NCI-H446 treated with DMSO at 0.1 percent for 48 hours (cell line): ENCODE data around the gene SEPHS2.
"Not testable (repeated sequence)": the region's sequence is repeated elsewhere in the genome, so short reads cannot be mapped to it uniquely, and the experiment has no call there.

Experiments
- DNase-seq: peaks from one replicate; lab custom pipeline; 2025; lab: John Stamatoyannopoulos, UW

SEPHS2 gene, protein sequence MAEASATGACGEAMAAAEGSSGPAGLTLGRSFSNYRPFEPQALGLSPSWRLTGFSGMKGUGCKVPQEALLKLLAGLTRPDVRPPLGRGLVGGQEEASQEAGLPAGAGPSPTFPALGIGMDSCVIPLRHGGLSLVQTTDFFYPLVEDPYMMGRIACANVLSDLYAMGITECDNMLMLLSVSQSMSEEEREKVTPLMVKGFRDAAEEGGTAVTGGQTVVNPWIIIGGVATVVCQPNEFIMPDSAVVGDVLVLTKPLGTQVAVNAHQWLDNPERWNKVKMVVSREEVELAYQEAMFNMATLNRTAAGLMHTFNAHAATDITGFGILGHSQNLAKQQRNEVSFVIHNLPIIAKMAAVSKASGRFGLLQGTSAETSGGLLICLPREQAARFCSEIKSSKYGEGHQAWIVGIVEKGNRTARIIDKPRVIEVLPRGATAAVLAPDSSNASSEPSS

GRCh38 chr16:30445408-30446202 is at the start of gene SEPHS2:
Gene SEPHS2, minus strand, starts transcription at chr16:30445874. Its CDS starts 147 bp downstream, at chr16:30445727.
- DNase-seq = peak; percentile 93

DNA sequence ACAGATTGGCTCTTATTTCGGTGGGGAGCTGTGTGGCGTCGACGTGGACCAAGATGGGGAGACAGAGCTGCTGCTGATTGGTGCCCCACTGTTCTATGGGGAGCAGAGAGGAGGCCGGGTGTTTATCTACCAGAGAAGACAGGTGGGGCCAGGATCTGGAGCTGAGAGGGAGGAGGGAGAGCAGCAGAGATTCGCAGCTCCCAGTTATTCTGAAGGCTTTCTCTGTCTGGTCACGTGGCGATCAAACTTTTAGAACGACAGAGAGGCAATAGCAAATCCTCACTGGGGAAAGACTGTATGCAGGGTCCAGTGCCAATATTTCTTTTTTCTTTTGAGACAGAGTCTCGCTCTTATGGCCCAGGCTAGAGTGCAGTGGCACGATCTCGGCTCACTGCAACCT is 49.0 kb upstream of the SEPHS2 start:
- no peak for DNase-seq

DNA sequence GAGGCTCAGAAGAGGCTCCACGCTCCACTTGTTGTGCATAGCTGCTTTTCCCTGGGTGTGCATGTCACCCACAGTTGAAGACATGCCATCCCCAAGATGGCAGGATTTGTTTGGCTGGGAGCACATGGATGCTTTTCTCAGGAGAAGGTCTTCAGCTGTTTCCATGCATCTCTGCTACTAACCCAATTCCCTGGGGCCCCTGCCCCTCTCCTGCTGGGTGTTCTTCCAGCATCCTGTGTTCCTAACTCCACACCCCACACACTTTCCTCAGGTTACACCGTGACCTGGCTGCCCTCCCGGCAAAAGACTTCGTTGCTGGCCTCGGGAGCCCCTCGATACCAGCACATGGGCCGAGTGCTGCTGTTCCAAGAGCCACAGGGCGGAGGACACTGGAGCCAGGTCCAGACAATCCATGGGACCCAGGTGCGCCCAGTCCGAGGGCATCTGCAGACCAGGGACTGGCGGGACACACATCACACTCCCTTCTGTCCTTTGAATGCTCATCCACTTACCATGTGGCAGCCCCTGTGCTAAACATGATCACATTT is 48.3 kb upstream of the SEPHS2 start:
- no peak for DNase-seq

- DNase-seq = no peak
These were observed 46.2 kb upstream of the SEPHS2 start for GRCh38 chr16:30491744-30492308.

- DNase-seq = no peak
These were observed 45.6 kb upstream of the SEPHS2 start for GRCh38 chr16:30491229-30491628.

GRCh38 chr16:30490210-30490609 is 44.5 kb upstream of the SEPHS2 start:
- no peak for DNase-seq

GRCh38 chr16:30488764-30489605 is 43.3 kb upstream of the SEPHS2 start:
- no peak for DNase-seq

DNA sequence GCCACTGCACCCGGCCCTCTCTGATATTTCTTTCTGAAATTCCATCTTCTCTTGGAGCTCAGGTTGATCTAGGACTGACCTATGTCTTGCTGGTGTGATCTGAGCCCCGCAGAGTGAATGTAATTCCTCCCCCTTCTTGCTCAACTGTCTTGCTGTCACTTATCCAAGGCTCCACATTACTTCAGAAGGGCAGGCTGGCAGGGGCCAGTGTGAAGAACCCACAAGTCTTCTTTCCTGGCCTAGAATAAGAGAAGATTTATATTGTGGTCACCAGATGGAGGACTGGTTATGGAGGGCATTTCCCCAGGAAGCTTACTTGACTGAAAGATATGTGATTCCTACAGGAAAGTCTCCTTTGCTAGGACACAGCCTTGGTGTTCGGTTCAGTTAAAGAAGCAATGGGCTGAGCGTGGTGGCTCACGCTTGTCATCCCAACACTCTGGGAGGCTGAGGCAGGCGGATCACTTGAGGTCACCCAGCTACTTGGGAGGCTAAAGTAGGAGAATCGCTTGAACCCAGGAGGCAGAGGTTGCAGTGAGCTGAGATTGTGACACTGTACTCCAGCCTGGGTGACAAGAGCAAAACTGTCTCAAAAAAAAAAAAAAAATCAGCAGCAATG is 40.3 kb upstream of the SEPHS2 start:
- no peak for DNase-seq

DNA sequence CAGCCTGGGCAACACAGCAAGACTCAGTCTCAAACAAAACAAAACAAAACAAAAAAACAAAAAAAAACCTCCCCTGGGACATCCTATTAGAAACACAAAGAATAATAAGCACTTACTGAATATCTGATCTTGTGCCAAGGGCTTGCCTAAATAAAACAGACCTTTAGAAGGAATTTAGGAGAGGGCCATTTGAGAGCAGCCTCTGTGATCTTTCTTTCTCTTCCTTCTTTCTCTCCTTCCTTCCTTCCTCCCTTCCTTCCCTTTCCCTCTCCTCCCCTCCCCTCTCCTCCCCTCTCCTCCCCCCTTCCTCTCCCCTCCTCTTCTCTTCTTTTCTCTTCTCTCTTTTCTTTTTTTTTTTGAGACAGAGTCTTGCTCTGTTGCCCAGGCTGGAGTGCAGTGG is 39.2 kb upstream of the SEPHS2 start:
- no peak for DNase-seq

- no peak for DNase-seq
These were observed 36.7 kb upstream of the SEPHS2 start for GRCh38 chr16:30482366-30482765.

- no peak for DNase-seq
These were observed 35.7 kb upstream of the SEPHS2 start for GRCh38 chr16:30481381-30481780.

GRCh38 chr16:30478766-30479478 is 33.2 kb upstream of the SEPHS2 start:
- no peak for DNase-seq

DNA sequence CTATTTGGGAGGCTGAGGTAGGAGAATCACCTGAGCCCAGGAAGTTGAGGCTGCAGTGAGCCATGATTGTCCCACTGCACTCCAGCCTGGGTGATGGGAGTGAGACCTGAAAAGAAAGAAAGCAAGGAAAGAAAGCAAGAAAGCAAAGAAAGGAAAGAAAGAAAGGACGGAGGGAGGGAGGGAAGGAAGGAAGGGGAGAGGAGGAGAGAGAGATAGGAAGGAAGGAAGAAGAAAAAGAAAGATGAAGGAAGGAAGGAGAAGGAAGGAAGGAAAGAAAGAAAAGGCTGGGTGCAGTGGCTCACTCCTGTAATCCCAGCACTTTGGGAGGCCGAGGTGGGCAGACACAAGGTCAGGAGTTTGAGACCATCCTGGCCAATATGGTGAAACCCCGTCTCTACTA is 32.1 kb upstream of the SEPHS2 start:
- not testable (repeated sequence) for DNase-seq

- no peak for DNase-seq
These were observed 31.3 kb upstream of the SEPHS2 start for GRCh38 chr16:30476991-30477390.

GRCh38 chr16:30474684-30475083 is 29.0 kb upstream of the SEPHS2 start:
- no peak for DNase-seq

- no peak for DNase-seq
These were observed 28.4 kb upstream of the SEPHS2 start for GRCh38 chr16:30474074-30474452.

DNA sequence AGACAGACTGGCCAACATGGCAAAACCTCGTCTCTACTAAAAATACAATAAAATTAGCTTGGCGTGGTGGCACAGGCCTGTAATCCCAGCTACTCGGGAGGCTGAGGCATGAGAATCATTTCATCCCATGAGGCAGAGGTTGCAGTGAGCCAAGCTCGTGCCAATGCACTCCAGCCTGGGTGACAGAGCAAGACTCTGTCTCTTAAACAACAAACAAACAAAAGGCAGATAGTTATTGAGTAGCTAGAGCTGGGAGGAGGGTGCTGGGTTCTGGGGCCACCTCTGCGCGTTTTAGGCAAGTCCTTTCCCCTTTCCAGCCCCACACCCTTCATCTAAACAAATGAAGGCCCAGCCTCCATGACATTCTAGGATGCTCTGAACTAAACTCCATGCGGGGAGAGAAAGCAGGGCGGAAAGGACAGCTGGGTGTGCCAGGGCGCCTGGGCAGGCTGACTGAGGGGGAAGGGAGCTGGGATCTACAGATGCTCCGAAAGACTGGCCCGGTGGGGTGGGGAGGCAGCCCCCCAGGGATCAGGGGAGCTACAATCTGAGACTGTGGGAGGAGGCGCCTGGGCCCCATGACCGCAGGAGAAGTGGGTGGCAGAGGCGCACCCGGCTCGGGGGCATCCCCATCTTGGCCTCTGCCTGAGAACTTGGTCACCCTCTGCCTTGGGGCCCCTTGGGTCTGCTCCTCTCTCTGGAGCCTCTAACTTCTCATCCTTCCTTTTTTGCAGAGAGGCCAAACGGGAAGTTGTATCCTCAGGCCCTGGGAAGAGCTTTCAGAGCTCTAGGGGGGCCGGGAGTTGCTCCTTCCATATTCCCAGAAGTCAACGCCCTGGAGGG is 27.8 kb upstream of the SEPHS2 start:
- no peak for DNase-seq

GRCh38 chr16:30472328-30472942 is 26.8 kb upstream of the SEPHS2 start, which contains the start of gene ITGAL:
Gene ITGAL, plus strand, starts transcription at chr16:30472742. Its CDS starts 96 bp downstream, at chr16:30472838.
- no peak for DNase-seq

- DNase-seq = no peak
These were observed 24.9 kb upstream of the SEPHS2 start for GRCh38 chr16:30470632-30470995.
